MV-4-11 (cell line): Measurements from ENCODE around the gene CMIP.

Source experiments
- DNase-seq: peaks from one replicate; lab custom pipeline; 2025; lab: John Stamatoyannopoulos, UW

Gene CMIP

DNA sequence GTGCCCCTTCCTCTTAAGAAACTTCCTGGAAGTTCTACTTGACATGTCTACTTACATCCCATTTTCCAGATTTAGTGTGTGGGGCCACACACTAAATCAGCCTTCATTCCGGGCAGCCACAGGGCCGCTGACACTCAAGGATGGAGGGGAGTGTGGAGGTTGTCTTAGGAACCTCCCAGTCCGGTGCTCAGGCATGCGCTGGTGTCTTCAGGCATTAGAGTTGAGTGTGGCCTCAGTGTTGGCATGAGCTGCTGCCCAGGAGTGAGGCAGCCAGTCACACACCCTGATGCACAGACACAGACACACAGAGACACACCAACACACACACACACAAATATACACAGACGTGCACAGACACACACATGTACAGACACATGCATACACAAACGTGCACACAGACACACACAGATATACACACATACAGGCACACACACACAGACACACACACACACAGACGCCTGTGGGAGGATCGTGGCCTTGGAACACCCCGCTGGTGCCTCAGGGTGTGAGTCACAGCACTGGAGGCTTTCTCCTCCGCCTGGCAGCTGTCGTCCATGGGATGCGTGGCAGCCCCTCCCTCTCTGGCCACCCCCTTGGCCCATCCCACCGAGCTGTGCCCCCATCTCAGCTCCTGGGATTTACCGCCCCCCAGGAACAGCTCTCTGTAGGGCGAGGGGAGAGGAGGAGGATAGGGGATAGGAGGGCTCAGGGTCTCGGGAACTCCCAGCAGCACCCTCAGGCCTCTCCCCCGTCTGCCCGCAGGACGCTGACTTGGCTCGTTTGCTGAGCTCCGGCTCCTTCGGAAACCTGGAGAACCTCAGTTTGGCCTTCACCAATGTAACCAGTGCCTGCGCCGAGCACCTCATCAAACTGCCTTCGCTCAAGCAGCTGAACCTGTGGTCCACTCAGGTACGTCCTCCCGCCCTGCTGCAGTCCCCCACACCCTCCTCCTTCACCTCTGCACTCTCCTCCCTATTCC, 258.9 kb downstream of the CMIP start:
- DNase-seq, result peak; percentile 58

DNA sequence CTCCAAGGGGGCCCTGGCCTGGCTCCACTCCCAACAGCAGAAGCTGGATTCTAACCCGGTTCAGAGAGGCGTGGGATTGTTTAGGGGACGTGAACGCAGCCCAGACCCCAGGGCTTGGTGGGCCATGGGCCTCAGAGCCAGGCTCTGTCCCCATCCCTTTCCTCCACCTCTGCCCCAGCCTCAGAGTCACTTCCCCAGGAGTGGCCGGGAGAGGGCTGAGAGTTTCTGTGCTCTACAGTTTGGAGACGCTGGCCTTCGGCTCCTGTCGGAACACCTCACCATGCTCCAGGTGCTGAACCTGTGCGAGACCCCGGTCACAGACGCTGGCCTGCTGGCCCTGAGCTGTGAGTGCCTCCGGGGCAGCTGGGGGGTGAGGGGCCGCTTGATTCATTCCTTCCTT, 260.7 kb downstream of the CMIP start:
- DNase-seq, result no peak

DNA sequence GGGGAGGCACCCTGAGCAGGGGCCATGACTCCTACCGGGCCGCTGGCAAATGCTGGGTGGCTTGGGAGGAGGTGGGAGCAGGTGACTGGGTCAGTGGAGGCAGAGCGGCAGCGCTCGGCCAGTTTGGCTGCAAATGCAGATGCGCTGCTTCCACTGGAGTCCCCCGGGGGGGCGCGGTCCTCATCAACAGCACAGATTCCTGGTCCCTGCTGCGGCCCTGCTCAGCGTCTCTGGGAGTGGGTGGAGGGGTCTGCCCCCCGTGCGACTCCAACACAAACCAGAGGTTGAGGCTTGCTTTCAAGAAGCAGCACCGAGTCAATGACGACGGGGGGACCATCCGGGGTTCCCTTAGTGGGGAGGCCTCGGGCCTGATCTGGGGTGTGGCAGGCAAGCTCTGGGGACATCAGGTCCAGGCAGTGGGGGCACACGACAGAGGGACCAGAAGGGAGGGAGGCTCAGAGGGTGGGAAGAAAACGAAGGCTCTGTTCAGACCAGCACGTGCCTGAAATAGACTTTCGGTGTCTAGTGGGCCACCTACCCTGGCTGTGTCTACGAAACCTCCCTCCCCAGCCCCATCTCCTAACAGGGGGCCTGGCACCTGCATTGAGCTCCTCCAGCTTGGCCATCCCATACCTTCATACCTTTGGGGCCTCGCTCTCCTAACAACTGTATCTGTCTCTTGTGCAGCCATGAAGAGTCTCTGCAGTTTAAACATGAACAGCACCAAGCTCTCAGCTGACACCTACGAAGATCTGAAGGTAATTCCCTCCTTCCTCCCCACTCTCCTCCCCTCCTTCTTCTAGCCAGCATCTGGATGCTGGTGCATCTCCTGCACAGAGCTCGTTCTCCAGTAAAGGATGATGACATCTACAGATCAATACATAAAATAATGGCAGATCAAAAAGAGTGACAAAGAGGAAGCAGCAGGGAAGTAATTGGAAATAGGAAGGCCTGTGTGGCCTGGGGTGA, 262.0 kb downstream of the CMIP start:
- DNase-seq, result no peak

GRCh38 chr16:81707411-81708265, 263.0 kb downstream of the CMIP start:
- DNase-seq, result no peak

- DNase-seq, result no peak
Observed at GRCh38 chr16:81708266-81709015, 263.8 kb downstream of the CMIP start.

DNA sequence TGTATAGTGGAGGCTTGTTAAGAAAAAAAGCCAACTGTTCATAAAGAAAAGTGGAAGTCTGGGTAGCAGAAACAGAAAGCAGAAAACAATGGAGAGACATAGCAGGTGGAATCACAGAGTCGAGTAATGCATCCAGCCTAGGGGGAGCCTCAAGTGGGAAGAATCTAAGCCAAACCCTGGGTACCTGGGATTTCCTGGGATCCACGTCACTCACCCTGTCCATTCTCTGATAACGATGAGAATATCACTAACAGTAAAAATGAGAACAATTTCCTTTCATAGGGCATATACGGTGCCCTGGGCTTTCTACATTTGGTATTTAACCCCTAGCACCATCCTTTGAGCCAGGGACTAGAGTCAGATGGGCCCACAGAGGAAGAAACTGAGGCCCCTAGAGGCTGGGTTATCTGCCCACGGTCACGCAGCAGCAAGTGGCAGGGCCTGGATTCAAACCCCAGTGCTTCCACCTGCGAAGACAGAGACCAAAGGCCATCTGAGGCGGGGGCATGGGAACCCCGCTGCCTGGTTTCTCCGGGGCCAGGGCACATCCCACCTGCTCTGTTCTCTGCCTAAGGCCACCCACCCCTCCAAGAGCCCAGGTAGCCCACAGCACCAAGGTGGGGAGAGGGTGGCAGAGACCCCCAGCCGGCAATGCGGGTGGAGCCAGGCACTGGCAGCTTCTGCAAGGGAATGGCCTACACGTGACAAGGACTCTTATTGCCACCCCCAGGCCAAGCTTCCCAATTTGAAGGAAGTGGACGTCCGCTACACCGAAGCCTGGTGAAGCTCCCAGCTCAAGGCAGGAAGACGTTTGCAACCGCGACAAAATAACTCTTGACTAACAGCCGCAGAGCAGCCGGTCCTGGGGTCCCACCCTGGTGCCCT, 264.6 kb downstream of the CMIP start:
- no peak for DNase-seq

- no peak for DNase-seq
Observed at GRCh38 chr16:81710044-81710443, 265.4 kb downstream of the CMIP start.

- no peak for DNase-seq
Observed at GRCh38 chr16:81710596-81710995, 266.0 kb downstream of the CMIP start.

DNA sequence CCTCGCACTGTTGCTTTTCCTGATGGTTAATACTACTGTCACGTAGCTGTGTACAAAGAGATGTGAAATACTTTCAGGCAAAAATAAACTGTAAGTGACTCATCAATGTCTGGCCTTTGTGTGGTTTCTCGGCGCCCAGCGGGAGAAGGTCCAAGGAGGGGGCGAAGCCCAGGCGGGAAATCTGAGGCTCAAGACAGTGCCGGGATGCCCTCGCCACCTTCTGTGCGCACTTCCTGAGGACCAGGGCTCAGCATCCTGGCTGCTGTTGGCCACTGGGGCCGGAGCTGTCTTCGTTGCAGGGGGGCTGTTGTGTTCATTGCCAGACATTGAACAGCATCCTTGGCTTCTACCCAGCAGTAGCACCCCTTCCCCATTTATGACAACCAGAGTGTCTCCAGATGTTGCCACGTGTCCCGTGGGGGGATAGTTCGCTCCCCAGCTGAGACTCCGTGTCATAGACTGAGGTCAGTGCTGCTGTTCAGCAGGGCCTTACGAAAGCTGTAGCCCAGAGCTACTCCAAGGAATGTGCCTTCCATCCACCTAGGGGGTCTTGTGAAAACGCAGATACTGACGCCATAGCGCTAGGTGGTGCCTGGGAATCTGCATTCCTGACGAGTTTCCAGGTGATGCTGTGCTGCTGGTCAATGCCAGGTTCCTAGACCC, 267.2 kb downstream of the CMIP start:
- DNase-seq, result peak; percentile 57

DNA sequence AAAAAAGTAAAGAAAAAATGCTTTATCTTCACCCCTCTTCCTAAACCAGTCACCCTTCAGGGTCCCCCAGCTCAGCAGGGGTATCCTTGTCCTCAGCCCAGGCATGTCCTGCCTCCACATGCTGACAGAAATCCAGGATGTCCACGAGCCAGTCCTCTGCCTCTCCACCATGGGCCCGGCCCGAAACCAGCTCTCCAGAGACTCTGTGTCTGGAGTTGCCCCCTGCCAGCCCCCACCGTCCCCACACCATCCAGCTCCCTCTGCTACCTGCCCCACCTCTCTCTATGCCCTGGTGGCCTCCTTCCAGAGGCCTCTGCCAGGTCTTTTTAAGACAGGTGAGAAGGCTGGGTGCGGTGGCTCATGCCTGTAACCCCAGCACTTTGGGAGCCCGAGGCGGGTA, 268.1 kb downstream of the CMIP start:
- DNase-seq, result no peak

GRCh38 chr16:81713295-81713772, 268.7 kb downstream of the CMIP start:
- DNase-seq, result no peak

GRCh38 chr16:81713796-81714195, 269.2 kb downstream of the CMIP start:
- DNase-seq, result no peak

GRCh38 chr16:81714583-81714982, 270.0 kb downstream of the CMIP start:
- no peak for DNase-seq

DNA sequence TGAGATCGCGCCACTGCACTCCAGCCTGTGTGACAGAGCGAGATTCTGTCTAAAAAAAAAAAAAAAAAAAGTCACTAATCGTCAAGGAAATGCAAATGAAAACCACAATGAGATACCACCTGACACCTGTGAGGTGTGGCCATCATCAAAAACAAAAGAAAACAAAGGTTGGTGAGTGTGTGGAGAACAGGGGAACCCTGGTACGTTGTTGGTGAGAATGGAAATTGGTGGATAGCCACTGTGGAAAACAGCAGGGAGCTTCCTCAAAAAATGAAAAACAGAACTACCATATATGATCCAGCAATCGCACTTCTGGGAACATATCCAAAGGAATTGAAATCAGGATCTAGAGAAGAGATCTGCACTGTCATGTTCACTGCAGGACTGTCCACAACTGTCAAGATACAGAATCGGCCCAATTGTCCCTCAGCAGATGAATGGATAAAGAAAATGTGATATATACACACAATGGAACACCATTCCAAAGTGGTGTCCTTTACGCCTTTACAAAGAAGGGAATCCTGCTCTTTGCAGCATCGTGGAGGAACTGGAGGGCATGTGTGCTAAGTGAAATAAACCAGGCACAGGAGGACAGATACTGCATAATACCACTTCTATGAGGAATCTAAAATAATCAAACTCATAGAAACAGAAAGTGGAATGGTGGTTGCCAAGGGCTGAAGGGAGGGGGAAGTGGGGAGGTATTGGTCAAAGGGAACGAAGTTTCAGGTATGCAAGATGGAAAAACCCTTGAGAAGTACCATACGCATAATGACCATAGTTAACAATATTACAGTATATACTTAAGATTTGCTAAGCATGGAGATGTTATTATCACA, 271.0 kb downstream of the CMIP start:
- DNase-seq, result no peak

- no peak for DNase-seq
Observed at GRCh38 chr16:81716478-81717225, 272.0 kb downstream of the CMIP start.

- DNase-seq, result no peak
Observed at GRCh38 chr16:81717662-81718189, 273.1 kb downstream of the CMIP start.

DNA sequence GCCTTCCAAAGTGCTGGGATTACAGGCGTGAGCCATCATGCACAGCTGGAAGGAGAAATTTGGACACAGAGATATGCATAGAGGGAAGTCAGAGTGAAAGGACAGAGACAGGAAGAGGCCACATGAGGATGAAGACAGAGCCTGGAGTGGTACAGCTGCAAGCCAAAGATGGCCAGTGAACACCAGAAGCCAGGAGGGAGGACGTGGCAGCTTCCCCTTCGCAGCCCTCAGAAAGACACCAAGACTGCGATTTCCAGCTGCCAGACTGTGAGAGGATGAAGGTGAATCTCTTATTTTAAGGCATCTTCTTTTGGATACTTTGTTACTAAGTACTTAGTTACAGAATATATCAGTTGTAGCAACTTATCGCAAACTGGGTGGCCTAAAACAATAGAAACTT, 274.0 kb downstream of the CMIP start:
- peak; percentile 58 for DNase-seq
